Pulmonary artery endothelial cell (primary cell): ENCODE data around the gene WWOX. TPM values are rescaled to one million over a fixed set of nuclear protein-coding genes. Genes with fewer than 3 reads are reported as not detected.

ENCODE experiments used
- DNase-seq: peaks from one replicate; pipeline ENCODE4 v3.0.0-alpha.2; 2011; ENCODE audit warnings: low read depth, low spot score
- total RNA-seq: library from RNA; depleted of rRNA; stranded (reverse); fragments of >200 nt; gene quantifications from 2 replicates; pipeline ENCODE4 v1.2.3, GENCODE V29; 2014

Gene WWOX
- total RNA-seq, 1 donor from 2014 or later, result 15.9 TPM

DNA sequence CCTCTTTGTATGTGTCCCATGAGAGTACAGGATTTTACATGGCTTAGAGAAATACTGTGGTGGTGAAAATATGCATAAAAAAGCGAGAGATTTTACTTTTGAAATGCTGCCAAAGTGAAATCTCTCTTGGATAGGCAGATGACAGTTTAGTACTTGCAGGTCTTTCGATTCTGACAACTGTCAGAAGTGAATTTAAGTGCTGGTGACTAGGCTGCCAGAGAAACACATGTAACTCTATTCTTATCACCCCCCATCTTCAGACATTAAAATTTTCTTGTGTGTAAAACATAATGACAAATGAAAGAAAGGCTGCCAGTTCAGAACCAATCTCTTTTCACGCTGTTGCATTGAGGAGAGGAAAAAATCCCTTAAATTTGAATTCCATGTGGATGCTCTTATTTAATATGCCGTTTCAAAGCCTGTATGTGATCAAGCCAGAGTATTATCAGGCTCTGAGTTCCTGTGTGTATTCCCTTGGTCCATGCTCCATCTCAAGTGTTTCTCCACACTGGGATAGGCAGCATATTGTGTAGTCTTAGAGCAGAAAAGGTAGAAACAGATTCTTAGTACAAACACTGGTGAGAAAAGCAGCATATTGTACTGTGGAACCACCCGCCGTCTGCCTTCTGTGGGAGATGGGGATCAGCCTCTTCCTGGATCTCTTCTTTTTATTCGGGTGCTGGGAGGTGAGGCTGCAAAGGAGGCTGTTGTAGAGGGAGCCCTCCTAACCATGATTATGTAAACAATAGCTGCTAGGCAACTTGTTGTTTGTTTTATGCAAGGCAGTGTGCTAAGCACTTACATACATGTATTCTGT, 291.3 kb downstream of the WWOX start:
- DNase-seq, result no peak

DNA sequence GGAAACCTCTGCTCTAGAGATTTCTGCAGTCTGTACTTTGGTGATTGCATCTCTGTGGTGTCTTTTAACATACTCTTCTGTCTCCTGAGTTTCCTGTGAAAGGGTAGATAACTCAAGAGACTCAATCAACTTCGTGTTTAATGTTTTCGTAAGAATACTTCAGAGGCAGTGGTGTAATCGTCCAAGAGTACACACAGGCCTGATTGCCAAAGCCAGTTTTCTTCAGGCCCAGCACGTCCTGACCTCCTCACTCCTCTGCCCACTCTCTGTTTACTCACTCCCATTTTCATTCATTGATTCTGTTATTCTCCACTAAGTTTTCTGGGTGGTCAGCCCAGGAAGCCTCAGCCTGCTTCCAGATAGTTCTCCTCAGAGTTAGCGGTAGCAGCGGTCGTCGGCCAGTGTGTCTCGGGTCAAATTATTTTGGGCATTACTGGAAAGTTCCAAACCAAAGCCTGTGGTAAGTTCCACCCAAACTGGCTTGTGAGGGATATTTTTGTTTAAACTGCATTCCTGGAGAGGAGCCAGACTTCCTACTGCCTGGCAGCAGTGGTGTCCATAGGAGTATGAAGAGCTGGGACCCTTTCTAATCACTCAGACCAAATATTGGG, 293.2 kb downstream of the WWOX start:
- no peak for DNase-seq

- no peak for DNase-seq
These were observed 295.6 kb downstream of the WWOX start for GRCh38 chr16:78395035-78395434.

DNA sequence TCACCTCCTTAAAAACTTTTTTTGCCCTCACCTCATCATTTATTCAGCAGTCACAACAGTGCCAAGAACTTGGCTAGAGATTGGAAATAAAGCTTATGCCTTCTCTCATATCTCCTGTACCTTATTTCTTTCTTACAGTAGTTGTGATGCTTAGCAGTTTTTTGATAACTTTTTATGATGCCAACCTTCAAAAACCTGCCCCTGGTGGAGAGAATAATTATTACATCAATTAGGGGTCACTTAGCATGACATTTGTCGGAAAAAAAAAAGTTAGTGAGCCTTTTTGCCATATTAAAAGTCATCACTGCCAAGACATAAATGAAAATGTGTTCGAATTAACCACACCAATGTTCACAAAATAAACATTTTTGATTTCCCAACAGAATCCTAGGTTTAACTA, 296.6 kb downstream of the WWOX start:
- no peak for DNase-seq

GRCh38 chr16:78396673-78397072, 297.2 kb downstream of the WWOX start:
- no peak for DNase-seq

DNA sequence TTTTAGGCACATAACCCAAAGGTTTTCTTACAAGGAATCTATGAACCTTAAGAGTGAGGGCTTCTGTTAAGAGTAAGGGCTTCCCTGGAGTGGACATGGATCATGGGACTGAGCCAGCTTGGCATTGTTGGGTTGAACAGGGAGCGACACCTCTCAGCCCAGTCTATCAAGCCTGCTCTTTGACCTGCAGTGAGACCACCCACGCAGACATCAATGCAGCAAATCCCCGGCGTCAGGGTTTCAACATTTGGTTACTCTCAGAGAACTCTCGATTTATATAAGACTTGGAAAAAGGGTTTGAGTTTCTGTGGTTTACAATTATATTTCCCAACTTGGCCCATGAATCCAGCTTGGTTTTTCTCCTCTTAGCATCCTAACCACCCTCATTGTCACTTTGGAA, 299.9 kb downstream of the WWOX start:
- no peak for DNase-seq

DNA sequence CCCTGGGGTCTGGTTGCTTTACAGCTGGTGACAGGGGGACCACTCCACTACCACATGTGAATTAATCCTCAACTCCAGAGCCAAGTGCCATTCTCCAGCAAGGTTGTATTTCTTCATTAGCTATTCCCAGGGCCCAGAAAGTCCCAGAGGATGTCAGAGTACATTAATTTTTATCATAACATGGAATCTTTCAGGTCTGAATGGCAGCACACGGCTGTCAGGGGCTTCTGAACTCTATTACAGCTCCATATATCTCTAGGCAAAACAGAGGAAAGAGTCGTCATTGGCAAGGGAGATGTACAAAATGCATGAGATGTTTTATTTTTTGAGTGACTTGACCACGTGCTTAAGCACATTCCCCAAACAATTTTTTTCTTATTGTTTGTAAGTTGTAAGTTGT, 303.4 kb downstream of the WWOX start:
- no peak for DNase-seq

DNA sequence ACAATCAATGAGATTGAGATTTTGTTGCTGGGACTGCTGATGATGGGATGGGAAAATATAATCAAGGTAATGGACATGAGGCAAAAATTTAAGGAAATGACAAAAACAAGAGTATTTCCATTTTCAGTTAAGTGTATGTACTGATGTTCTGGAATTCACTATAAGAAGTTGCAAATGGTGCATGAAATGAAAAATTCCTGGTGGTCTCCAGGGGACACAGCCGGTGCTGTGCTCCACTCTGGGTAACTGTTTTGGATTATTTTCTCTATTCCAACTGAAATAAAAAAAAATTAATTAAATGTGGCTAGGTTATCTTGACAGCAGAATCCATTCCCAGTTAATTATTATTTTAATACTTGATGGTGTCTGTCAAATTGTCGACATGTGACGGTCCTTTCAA, 305.6 kb downstream of the WWOX start:
- DNase-seq, result no peak

GRCh38 chr16:78405833-78406232, 306.4 kb downstream of the WWOX start:
- no peak for DNase-seq

GRCh38 chr16:78407191-78407590, 307.7 kb downstream of the WWOX start:
- no peak for DNase-seq

DNA sequence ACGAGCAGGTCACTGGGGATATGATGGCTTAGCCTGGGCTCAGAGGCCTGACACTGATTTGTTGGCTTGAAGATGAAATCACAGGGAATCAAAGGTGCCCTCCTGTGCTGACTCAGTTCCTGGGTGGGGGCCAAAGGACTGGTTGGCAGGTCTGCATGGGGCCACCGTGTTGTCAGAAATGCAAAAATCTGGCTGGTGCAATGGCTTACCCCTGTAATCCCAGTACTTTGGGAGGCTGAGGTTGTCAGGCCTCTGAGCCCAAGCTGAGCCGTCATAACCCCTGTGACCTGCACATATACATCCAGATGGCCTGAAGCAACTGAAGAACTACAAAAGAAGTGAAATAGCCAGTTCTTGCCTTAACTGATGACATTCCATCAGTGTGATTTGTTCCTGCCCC, 314.2 kb downstream of the WWOX start:
- no peak for DNase-seq

- no peak for DNase-seq
These were observed 315.6 kb downstream of the WWOX start for GRCh38 chr16:78415013-78415412.

DNA sequence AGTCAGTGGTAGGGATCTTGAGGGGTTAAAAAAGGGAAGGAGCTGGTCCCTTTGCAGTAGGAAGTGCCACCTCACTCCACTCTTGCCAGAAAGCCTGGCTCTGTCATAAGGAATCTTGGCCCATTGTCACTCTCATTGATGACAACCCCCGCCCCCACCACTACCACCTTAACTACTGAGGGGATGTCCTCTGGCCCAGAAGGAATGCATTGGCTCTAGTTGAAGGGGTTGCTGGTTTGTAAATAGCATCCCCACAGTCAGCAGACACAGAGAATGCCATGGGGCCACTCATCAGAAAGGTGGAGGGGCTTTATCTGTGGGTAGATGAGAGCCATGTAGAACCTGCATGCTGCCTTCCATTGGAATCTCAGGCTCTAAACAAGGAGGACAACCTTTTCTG, 316.2 kb downstream of the WWOX start:
- DNase-seq, result no peak

- DNase-seq, result no peak
These were observed 316.9 kb downstream of the WWOX start for GRCh38 chr16:78416400-78416799.

DNA sequence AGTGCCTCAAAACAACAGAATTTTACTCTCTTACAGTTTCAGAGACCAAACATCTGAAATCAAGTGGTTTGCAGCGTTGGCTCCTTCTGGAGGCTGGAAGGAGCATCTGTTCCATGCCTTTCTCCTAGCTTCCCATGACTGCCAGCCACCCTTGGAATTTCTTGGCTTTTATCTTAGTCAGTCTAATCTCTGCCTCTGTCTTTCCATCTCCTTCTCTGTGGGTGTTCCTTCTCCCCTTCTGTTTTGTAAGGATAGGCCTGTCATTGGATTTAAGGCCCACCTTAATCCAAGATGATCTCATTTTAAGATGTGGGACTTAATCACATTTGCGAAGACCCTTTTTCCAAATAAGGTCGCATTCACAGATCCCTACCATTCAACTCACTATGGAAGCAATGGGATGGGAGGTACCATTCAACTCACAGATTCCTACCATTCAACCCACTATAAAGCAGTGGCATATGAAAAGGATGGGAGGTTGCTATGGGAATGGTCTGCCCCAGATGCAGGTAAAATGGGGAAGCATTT, 321.8 kb downstream of the WWOX start:
- no peak for DNase-seq

- DNase-seq, result no peak
These were observed 325.8 kb downstream of the WWOX start for GRCh38 chr16:78425281-78425680.

DNA sequence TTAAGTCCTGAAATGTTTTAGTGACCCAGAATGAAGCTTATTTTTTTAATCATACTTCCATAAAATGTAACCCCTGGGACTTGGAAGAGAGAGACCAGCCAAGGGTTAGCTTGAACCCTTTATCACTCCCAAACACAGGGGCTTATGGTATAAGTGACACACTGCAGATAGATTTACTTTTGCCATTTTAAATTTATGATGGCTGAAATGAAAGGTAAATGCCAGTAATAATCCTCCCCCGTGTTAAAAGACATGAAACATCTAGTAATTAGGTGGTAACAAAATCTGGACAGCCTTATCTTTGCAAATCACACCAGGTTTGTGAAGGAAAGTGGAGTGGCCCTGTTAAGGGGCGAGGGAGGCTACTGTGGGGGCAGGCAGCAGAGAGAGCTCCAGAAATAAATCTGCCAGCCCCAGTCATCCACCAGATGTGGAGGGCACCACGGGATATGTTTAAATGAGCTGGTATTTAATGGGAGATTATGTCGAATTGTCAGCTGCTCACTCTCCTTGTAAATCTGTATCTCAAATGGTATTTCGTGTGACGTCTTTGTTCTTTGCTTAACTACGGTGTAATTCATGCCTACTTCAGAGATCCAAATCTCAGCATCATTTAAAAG, 326.5 kb downstream of the WWOX start:
- no peak for DNase-seq

- no peak for DNase-seq
These were observed 328.7 kb downstream of the WWOX start for GRCh38 chr16:78428193-78428592.

- DNase-seq, result no peak
These were observed 330.8 kb downstream of the WWOX start for GRCh38 chr16:78430281-78430680.

DNA sequence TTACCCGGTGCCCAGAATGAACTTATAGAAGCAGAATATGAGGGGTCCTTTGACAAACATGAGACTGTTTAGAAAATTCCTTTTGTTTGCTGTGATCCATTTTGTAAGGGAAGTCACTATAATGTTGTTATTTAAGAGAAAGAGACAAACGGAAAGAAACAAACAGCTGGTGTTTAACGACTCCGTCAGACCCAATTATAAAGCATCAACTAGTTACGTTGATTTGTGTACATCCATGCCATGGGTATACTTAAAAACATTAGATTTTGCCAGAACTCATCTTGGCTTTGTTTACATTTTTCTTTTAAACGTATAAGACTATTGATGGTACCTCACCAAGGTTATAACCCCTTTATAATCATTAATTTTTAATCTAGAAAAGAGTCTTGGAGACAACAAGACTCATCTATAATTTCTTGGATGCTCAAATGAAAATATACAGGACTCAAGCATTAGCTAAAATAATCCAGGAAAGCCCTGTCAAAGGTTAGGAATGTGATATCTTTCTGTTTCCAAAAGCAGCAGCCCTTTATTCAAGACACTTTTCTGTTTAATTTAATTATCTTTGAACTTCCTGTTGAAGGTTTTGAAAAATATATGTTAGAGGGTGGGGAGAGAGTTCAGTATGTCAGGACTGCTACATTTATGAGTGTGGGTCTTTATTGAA, 331.7 kb downstream of the WWOX start:
- no peak for DNase-seq

DNA sequence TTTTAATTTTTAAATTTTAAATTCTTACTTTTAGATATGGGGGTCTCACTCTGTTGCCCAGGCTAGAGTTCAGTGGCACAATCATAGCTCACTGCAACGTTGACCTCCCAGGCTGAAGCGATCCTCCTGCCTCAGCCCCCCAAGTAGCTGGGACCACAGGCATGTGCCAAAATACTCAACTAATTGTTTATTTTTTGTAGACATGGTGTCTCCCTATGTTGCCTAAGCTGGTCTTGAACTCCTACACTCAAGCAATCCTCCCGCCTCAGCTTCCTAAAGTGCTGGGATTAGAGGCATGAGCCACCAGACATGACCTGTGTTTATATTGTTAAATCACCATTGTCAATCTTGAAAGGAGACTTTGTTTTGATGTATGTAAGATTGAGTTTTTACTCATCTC, 332.2 kb downstream of the WWOX start:
- DNase-seq, result no peak

DNA sequence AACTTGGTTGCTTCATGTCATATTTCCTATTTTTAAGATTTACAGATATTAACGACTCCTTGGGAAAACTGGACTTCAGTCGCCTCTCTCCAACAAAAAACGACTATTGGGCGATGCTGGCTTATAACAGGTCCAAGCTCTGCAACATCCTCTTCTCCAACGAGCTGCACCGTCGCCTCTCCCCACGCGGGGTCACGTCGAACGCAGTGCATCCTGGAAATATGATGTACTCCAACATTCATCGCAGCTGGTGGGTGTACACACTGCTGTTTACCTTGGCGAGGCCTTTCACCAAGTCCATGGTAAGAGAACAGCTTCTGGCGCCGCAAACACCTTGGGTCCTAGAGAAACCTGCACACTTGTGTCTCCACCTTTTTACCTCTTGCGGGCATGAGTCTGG, 333.0 kb downstream of the WWOX start:
- no peak for DNase-seq
